ENCODE data around the gene LRMDA.

The LRMDA gene

GRCh38 chr10:76554033-76554408, 1122.6 kb downstream of the LRMDA start:
- TF ChIP-seq CTCF (conservative IDR thresholded peaks at IDR 0.05; ENCODE audit: low read depth, low read length), result no peak
- H3K4me3 ChIP-seq (ENCODE audit: low read length), result no peak overlapping the region
- no peak for DNase-seq (ENCODE audit: low read depth)

- no peak for TF ChIP-seq CTCF (conservative IDR thresholded peaks at IDR 0.05; ENCODE audit: low read depth, low read length)
- DNase-seq (ENCODE audit: low read depth), result no peak
- H3K4me3 ChIP-seq (ENCODE audit: low read length), result no peak overlapping the region
These were observed 1123.1 kb downstream of the LRMDA start for GRCh38 chr10:76554478-76554877.

GRCh38 chr10:76555067-76555670, 1123.7 kb downstream of the LRMDA start:
- H3K4me3 ChIP-seq (ENCODE audit: low read length), result no peak overlapping the region
- TF ChIP-seq CTCF (conservative IDR thresholded peaks at IDR 0.05; ENCODE audit: low read depth, low read length), result no peak
- no peak for DNase-seq (ENCODE audit: low read depth)

- DNase-seq (ENCODE audit: low read depth), result no peak
- no peak overlapping the region for H3K4me3 ChIP-seq (ENCODE audit: low read length)
- TF ChIP-seq CTCF (conservative IDR thresholded peaks at IDR 0.05; ENCODE audit: low read depth, low read length), result no peak
These were observed 1125.9 kb downstream of the LRMDA start for GRCh38 chr10:76557366-76557765.

- peak; percentile 63 for DNase-seq (ENCODE audit: low read depth)
- H3K4me3 ChIP-seq (ENCODE audit: low read length), result no peak overlapping the region
- TF ChIP-seq CTCF (conservative IDR thresholded peaks at IDR 0.05; ENCODE audit: low read depth, low read length), result no peak
These were observed 1127.2 kb downstream of the LRMDA start for GRCh38 chr10:76558586-76558985.

GRCh38 chr10:76558996-76559891, 1127.8 kb downstream of the LRMDA start:
- no peak for DNase-seq (ENCODE audit: low read depth)
- TF ChIP-seq CTCF (conservative IDR thresholded peaks at IDR 0.05; ENCODE audit: low read depth, low read length), result no peak
- no peak overlapping the region for H3K4me3 ChIP-seq (ENCODE audit: low read length)

- DNase-seq (ENCODE audit: low read depth), result no peak
- no peak overlapping the region for H3K4me3 ChIP-seq (ENCODE audit: low read length)
- no peak for TF ChIP-seq CTCF (conservative IDR thresholded peaks at IDR 0.05; ENCODE audit: low read depth, low read length)
These were observed 1128.4 kb downstream of the LRMDA start for GRCh38 chr10:76559892-76560220.
